Measurements from ENCODE around the gene PARL. TPM values are rescaled to one million over a fixed set of nuclear protein-coding genes. Genes with fewer than 3 reads are reported as not detected.

The PARL gene
- total and polyA plus RNA-seq, 12 donors, result 45.8 to 113 (median 60.7) TPM

GRCh38 chr3:183801601-183802000, 83.1 kb downstream of the PARL start:
- no peaks in the 10 kb centered on the region for H3K9me3 ChIP-seq
- intact Hi-C loops (cut with DNase I), result no loop called here
- no peak overlapping the region for H3K27ac ChIP-seq
- WGBS, 2 donors, result 85 to 94% methylated on average over 5 of the region's 5 CpGs
- no peak for ATAC-seq
- H3K36me3 ChIP-seq, result peaks cover 0 to 98% (median 67%) of the 10 kb centered on the region in 9 donors
- DNase-seq, result no peak
- TF ChIP-seq, protein P1, sequence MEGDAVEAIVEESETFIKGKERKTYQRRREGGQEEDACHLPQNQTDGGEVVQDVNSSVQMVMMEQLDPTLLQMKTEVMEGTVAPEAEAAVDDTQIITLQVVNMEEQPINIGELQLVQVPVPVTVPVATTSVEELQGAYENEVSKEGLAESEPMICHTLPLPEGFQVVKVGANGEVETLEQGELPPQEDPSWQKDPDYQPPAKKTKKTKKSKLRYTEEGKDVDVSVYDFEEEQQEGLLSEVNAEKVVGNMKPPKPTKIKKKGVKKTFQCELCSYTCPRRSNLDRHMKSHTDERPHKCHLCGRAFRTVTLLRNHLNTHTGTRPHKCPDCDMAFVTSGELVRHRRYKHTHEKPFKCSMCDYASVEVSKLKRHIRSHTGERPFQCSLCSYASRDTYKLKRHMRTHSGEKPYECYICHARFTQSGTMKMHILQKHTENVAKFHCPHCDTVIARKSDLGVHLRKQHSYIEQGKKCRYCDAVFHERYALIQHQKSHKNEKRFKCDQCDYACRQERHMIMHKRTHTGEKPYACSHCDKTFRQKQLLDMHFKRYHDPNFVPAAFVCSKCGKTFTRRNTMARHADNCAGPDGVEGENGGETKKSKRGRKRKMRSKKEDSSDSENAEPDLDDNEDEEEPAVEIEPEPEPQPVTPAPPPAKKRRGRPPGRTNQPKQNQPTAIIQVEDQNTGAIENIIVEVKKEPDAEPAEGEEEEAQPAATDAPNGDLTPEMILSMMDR (IDR thresholded peaks at IDR 0.05), result no peak
- no peaks in the 10 kb centered on the region for H3K27me3 ChIP-seq
- H3K4me1 ChIP-seq, result peaks cover 0 to 9% (median 0%) of the 10 kb centered on the region in 9 donors
- no peak overlapping the region for H3K4me3 ChIP-seq

DNA sequence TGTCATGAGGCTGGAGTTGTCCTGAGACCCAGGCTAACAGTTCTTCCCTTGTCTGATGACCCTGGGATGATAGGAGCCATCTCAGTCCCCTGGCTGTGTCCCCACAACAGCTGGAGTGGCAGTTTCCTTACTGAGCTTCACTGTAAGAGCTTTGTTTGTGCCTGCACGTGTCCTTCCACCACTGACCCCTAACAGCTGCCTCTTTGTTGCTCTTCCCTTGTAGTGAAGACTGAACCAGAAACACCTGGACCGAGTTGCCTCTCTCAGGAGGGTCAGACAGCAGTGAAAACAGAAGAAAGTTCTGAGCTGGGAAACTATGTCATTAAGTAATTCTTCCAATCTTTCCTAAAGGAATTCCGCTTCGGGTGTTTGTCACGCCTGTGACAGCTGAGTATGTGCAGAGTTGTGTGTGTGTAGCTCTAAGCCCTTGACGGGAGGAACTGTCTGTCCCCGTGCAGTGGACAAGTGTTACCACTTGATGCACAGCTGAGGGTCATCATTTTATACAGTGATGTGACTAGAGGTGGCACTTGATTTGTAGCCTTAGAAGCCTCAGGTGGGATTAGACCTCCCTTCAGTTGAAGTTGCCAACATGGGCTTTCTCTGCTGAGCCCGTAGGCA, 84.3 kb downstream of the PARL start:
- intact Hi-C loops (cut with DNase I), result no loop called here
- ATAC-seq, result peak in 6 of 8 donors; percentile 24 to 70 (median 54)
- TF ChIP-seq, protein P1 (IDR thresholded peaks at IDR 0.05), result no peak

GRCh38 chr3:183799461-183799860, 85.2 kb downstream of the PARL start:
- TF ChIP-seq, protein P1 (IDR thresholded peaks at IDR 0.05), result no peak
- H3K9me3 ChIP-seq, result no peaks in the 10 kb centered on the region
- WGBS, 2 donors, result 58 to 70% methylated on average over 5 of the region's 5 CpGs
- H3K36me3 ChIP-seq, result peaks cover 0 to 97% (median 52%) of the 10 kb centered on the region in 9 donors
- no peaks in the 10 kb centered on the region for H3K27me3 ChIP-seq
- DNase-seq (no peak), ATAC-seq (no peak)
- peaks cover 0 to 17% (median 0%) of the 10 kb centered on the region in 9 donors for H3K4me1 ChIP-seq
- H3K4me3 ChIP-seq, result no peak overlapping the region
- H3K27ac ChIP-seq, result no peak overlapping the region
- intact Hi-C loops (cut with DNase I), result no loop called here

More for the DNA sequence above, 84.3 kb downstream of the PARL start:
- H3K4me1 ChIP-seq, result peaks cover 0 to 9% (median 0%) of the 10 kb centered on the region in 9 donors
- H3K36me3 ChIP-seq, result peaks cover 0 to 97% (median 58%) of the 10 kb centered on the region in 9 donors
- H3K9me3 ChIP-seq, result no peaks in the 10 kb centered on the region
- no peak overlapping the region for H3K27ac ChIP-seq
- no peaks in the 10 kb centered on the region for H3K27me3 ChIP-seq
- DNase-seq, result no peak
- 62 to 67% methylated on average over 8 of the region's 8 CpGs for WGBS, 2 donors
- H3K4me3 ChIP-seq, result no peak overlapping the region

- DNase-seq, result no peak
- peak in 1 of 8 donors; percentile 28 for ATAC-seq
- intact Hi-C loops (cut with DNase I), result no loop called here
- H3K27ac ChIP-seq, result no peak overlapping the region
- no peaks in the 10 kb centered on the region for H3K9me3 ChIP-seq
- TF ChIP-seq, protein P1 (IDR thresholded peaks at IDR 0.05), result no peak
- peaks cover 0 to 95% (median 43%) of the 10 kb centered on the region in 9 donors for H3K36me3 ChIP-seq
- H3K4me1 ChIP-seq, result peaks cover 0 to 17% (median 0%) of the 10 kb centered on the region in 9 donors
- H3K27me3 ChIP-seq, result no peaks in the 10 kb centered on the region
- 92 to 93% methylated on average over 9 of the region's 9 CpGs for WGBS, 2 donors
- no peak overlapping the region for H3K4me3 ChIP-seq
Measured at GRCh38 chr3:183797996-183798395, 86.7 kb downstream of the PARL start.
